ENCODE results near the gene PDE4D.
A peak's percentile ranks its signal among the peaks of the same experiment; 100 is the strongest.

PDE4D gene

GRCh38 chr5:59282726-59283125 is 610.8 kb downstream of the PDE4D start:
- H3K4me3 ChIP-seq (ENCODE audit: low read length), result no peak overlapping the region
- no peak for TF ChIP-seq CTCF (conservative IDR thresholded peaks at IDR 0.05; ENCODE audit: low read length)
- DNase-seq (ENCODE audit: low read depth), result no peak

DNA sequence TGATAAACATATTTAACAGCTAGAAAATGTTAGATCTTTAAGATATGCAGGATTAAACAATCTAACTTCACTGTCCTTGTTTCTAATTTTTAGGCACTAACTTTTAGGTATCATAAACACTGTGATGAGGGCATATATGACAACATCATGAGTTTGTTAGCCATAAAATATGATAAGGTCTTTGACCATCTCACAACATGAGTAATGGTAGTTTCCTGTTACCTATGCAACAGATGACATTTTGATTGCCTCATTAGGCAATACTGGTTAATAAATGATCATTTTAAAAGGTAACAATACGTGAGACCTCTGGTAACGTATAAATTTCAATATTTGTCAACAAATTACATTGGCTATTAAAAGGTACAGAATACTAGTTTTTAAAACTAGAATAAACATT is 613.5 kb downstream of the PDE4D start:
- DNase-seq (ENCODE audit: low read depth), result no peak

DNA sequence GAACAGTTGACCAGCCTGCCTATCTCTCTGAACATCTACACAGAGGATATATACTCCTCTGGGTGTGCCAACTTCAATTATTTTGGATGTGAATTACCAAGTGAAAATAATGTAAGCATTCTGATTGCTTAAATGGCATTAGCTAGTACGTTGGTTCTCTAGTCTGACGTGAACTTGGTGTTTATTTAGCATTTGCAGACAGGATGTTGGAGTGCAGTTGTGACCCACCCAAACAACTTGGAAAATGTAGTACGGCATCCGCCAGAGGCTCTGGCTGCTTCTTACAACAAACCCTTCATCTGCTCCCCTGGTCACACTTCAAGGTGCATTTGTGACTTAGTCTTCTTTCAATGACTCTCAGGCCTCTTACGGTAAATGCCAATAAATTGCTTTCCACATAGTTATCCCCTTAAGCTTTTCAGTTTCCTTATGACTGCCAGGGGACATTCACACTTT is 616.6 kb downstream of the PDE4D start:
- H3K4me3 ChIP-seq (ENCODE audit: low read length), result no peak overlapping the region
- DNase-seq (ENCODE audit: low read depth), result no peak
- no peak for TF ChIP-seq CTCF (conservative IDR thresholded peaks at IDR 0.05; ENCODE audit: low read length)

More for the DNA sequence above, 613.5 kb downstream of the PDE4D start:
- H3K4me3 ChIP-seq (ENCODE audit: low read length), result no peak overlapping the region
- TF ChIP-seq CTCF (conservative IDR thresholded peaks at IDR 0.05; ENCODE audit: low read length), result no peak

DNA sequence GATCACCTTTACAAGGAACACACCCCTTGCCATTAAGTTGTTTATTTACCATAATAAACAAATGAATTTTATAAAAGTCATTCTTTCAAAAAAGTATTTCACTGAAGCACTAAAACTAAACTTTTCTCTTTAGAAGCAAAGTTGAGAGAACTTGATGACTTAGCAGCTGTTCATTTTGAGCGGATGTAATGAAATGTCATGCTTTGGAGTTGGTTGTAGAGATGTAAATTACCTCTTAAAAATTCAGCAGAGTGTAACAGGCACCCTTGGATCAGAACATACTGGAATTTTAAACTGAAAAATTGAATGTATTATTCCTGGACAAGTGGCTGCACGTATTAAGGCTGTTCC is 617.2 kb downstream of the PDE4D start:
- DNase-seq (ENCODE audit: low read depth), result no peak
- no peak overlapping the region for H3K4me3 ChIP-seq (ENCODE audit: low read length)
- no peak for TF ChIP-seq CTCF (conservative IDR thresholded peaks at IDR 0.05; ENCODE audit: low read length)

GRCh38 chr5:59275510-59276324 is 617.8 kb downstream of the PDE4D start:
- peak; percentile 4 for DNase-seq (ENCODE audit: low read depth)
- peak overlapping the region; percentile 47 for H3K4me3 ChIP-seq (ENCODE audit: low read length)
- TF ChIP-seq CTCF (conservative IDR thresholded peaks at IDR 0.05; ENCODE audit: low read length), result no peak

DNA sequence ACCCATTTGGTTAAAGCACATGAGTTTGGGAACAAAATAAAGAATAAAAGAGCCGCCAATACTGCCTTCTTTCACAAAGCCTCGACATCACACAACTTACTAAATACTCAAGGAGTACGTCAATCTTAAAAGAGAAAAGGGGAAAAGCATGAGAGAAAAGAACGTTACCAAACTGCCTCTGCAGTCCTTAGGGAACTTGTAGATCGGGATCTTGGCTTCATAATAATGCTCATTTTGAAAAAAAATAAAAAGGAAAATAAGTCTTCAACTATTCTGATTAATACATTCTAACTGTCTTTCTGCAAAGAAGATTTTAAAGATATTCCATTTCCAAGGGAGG is 618.4 kb downstream of the PDE4D start:
- no peak for DNase-seq (ENCODE audit: low read depth)
- TF ChIP-seq CTCF (conservative IDR thresholded peaks at IDR 0.05; ENCODE audit: low read length), result no peak
- H3K4me3 ChIP-seq (ENCODE audit: low read length), result peak overlapping the region; percentile 47; the same call in 1 of the 2 replicates

DNA sequence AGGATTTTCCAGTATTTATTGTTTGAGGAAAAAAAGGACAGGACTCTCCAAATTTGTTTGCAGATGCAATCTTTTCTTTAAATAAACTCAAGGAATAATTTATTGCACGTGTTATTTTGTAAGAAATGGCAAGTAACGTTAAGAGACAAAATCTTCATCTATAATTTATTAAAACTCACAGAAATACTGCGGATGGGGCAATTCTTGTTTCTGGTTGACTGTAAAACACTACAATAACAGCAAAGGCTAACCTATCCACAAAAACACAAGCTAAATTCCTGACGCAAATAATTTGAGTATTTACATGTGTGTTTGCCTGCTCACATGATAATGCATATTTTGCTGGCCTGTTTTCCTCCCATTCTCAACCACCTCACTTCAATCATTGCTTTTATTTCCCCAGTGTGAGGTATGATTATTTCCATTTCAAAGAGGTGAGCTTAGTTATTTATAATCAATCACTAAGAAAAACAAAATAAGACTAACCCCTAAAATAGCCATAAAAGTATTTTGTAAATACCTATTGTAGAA is 619.4 kb downstream of the PDE4D start:
- no peak for DNase-seq (ENCODE audit: low read depth)
- no peak for TF ChIP-seq CTCF (conservative IDR thresholded peaks at IDR 0.05; ENCODE audit: low read length)
- no peak overlapping the region for H3K4me3 ChIP-seq (ENCODE audit: low read length)

All from AG10803 (cell line).